GM12873 (cell line): ENCODE data around the gene SCCPDH.

Experiments used
- CTCF ChIP-seq: IDR thresholded peaks from 2 replicates; pipeline ENCODE4 v1.5.1; 2012; ENCODE audit warnings: low read depth, mild to moderate bottlenecking, moderate library complexity, low read length, control low read depth; ENCODE audit not compliant: insufficient read depth; ENCODE audit errors: missing control alignments

Gene SCCPDH

DNA sequence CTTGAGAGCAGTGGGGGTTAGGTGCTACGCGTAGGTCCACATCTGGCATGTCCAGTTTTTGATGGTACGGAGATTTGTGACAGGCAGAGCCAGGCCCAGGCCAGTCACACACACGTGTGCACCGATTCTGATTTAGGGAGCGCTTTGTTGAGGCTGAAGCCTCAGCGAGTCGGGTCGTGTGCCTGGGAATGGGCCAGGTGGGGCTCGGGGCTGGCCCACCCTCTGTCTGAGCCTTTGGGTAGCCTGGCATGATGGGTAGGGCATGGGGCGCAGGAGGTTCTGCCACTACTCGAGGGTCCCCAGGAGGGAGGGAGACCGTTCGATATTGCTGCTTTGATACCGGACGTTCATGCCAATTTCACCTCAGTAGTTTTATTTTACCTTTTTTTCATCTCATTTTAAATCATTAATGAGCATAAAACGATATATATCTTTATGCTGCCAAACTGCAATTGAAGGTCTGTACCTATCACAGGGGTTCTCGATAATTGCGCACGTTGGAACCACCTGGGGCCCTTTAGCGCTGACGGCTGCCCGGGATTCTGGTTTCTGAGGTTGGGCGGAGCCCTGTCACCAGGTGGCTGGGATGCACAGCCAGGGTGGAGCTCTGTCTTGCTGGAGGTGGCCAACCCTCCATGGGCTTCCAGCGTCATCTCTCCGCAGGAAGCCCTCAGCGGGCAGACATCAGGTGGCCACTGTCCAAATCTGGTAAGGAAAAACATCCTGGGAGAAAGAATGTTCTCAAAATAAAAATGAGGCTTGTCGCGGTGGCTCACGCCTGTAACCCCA is 71.9 kb downstream of the SCCPDH start:
- TF ChIP-seq CTCF: no peak

DNA sequence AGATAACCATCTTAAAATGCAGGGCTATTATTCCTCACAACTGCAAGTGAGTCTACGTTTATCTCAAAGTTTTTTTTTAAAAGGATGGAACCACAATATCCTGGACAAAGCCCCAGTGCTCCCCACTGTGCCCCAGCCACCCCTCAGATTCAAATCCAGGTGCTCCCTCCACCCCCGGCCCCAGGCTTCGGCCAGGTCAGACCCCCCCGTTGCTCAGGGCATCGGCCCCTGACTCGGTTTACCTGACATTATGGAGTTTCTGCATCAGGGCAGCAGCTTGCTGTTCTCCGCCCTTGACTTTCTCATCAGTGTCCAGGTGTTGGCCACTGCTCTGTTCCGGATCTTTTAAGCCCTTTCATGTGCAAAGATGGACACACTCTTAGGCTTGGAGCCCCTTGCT is 72.9 kb downstream of the SCCPDH start:
- no peak for TF ChIP-seq CTCF

- no peak for TF ChIP-seq CTCF
Observed at GRCh38 chr1:246797597-246797996, 73.4 kb downstream of the SCCPDH start.

DNA sequence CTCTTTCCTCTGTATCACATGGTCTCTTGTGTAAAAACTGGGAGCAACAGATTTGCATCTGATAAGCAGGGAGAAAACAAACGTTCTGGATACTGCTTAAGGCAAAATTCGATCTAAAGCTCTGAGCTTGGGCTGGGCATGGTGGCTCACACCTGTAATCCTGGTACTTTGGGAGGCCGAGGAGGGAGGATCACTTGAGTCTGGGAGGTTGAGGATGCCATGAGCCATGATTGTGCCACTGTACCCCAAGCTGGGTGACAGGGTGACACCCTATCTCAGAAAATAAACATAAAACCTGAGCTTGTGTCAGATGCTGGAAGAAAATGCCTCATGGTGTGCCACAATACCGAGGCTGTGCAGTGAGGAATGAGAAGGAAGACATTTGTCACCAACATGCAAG is 73.9 kb downstream of the SCCPDH start:
- TF ChIP-seq CTCF: no peak

DNA sequence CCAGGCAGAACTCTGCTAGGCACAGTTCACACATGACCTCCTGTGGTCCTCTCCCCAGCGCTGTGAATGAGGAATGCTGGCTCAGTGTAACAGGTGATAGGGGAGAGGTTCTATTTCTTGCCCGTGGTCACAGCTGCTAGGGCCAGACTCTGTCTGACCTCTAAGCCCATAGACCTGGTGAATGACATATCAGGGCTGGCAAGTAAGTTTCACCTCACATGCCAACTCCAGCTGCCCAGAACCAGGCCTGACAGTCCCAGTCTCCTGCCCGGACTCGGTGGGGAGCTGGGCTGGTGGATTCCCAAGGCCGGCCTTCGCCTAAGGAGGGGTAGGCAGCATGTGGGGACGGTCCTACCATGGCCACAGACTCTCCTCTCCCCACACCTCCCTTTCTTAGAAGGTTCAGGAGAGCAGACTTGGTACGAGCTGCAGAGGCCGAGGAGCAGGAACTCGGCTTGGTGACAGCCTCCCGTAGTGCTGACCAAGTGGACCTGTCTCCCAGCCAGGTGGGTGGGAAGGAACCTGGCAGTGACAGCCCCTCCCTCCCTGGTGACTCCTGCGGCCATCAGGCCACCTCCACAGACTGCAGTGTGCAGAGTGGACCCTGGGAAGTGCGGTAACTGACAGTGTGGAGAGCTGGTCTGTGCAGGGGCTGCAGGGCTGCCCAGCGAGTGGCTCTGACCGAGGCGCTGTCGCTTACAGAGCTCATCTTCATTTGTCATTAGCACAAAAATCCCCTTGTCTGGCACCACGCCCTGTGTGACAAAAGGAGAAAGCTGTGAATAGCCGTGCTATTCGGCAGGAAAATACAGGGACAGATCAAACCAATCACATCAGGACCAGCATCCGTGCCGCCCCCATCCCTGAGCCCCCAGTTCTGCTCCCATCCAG is 74.6 kb downstream of the SCCPDH start:
- no peak for TF ChIP-seq CTCF

- TF ChIP-seq CTCF: no peak
Observed at GRCh38 chr1:246800356-246800755, 76.1 kb downstream of the SCCPDH start.

GRCh38 chr1:246800756-246801155 is 76.5 kb downstream of the SCCPDH start:
- no peak for TF ChIP-seq CTCF
